MV-4-11 (cell line): ENCODE measurements around the gene AKAP12.
"Not testable (repeated sequence)": the region's sequence is repeated elsewhere in the genome, so short reads cannot be mapped to it uniquely, and the experiment has no call there.

Source experiments
- DNase-seq: peaks from one replicate; lab custom pipeline; 2025; lab: John Stamatoyannopoulos, UW

Gene AKAP12

GRCh38 chr6:151349651-151350270 is 110.0 kb downstream of the AKAP12 start:
- DNase-seq = no peak

- no peak for DNase-seq
These were observed 110.8 kb downstream of the AKAP12 start for GRCh38 chr6:151350442-151351145.

- no peak for DNase-seq
These were observed 111.5 kb downstream of the AKAP12 start for GRCh38 chr6:151351146-151351700.

GRCh38 chr6:151351731-151352130 is 112.0 kb downstream of the AKAP12 start:
- no peak for DNase-seq

GRCh38 chr6:151352410-151353396 is 112.9 kb downstream of the AKAP12 start:
- no peak for DNase-seq

GRCh38 chr6:151353795-151354194 is 114.0 kb downstream of the AKAP12 start:
- no peak for DNase-seq

GRCh38 chr6:151356983-151357382 is 117.2 kb downstream of the AKAP12 start:
- DNase-seq = not testable (repeated sequence)

- no peak for DNase-seq
These were observed 118.1 kb downstream of the AKAP12 start for GRCh38 chr6:151357758-151358436.

GRCh38 chr6:151358475-151358874 is 118.7 kb downstream of the AKAP12 start:
- DNase-seq = no peak

- no peak for DNase-seq
These were observed 119.7 kb downstream of the AKAP12 start for GRCh38 chr6:151359486-151359885.

- no peak for DNase-seq
These were observed 125.5 kb downstream of the AKAP12 start for GRCh38 chr6:151365233-151365632.

- no peak for DNase-seq
These were observed 130.8 kb downstream of the AKAP12 start for GRCh38 chr6:151370509-151371078.

- no peak for DNase-seq
These were observed 132.4 kb downstream of the AKAP12 start for GRCh38 chr6:151372164-151372563.

- DNase-seq = peak; percentile 51
These were observed 134.4 kb downstream of the AKAP12 start for GRCh38 chr6:151374036-151374683.

- no peak for DNase-seq
These were observed 136.1 kb downstream of the AKAP12 start for GRCh38 chr6:151375833-151376232.

- DNase-seq = no peak
These were observed 136.7 kb downstream of the AKAP12 start for GRCh38 chr6:151376440-151376839.

GRCh38 chr6:151377095-151377494 is 137.3 kb downstream of the AKAP12 start:
- DNase-seq = no peak

- peak; percentile 72 for DNase-seq
These were observed 140.4 kb downstream of the AKAP12 start for GRCh38 chr6:151379933-151380847.

GRCh38 chr6:151380848-151381205 is 141.1 kb downstream of the AKAP12 start:
- no peak for DNase-seq

- DNase-seq = no peak
These were observed 142.0 kb downstream of the AKAP12 start for GRCh38 chr6:151381722-151382121.
